ENCODE data around the gene HMGCR.

DNA sequence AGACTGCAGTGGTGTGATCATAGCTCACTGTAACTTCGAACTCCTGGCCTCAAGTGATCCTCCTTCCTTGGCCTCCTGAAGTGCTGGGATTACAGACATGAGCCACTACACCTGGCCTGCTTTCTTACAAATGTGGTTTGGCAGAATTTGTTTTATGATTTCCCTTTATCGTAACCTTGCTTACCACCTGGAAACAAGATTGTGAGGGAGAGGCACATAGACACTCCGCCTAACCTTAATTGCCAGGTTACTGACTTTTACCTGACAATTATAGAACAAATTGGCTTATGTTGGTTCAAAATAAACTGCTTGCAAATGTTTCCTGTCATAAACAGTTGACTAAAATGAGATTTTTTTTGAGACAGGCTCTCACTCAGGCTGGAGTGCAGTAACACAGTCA is 26.8 kb upstream of the HMGCR start:
- TF ChIP-seq, protein P1, sequence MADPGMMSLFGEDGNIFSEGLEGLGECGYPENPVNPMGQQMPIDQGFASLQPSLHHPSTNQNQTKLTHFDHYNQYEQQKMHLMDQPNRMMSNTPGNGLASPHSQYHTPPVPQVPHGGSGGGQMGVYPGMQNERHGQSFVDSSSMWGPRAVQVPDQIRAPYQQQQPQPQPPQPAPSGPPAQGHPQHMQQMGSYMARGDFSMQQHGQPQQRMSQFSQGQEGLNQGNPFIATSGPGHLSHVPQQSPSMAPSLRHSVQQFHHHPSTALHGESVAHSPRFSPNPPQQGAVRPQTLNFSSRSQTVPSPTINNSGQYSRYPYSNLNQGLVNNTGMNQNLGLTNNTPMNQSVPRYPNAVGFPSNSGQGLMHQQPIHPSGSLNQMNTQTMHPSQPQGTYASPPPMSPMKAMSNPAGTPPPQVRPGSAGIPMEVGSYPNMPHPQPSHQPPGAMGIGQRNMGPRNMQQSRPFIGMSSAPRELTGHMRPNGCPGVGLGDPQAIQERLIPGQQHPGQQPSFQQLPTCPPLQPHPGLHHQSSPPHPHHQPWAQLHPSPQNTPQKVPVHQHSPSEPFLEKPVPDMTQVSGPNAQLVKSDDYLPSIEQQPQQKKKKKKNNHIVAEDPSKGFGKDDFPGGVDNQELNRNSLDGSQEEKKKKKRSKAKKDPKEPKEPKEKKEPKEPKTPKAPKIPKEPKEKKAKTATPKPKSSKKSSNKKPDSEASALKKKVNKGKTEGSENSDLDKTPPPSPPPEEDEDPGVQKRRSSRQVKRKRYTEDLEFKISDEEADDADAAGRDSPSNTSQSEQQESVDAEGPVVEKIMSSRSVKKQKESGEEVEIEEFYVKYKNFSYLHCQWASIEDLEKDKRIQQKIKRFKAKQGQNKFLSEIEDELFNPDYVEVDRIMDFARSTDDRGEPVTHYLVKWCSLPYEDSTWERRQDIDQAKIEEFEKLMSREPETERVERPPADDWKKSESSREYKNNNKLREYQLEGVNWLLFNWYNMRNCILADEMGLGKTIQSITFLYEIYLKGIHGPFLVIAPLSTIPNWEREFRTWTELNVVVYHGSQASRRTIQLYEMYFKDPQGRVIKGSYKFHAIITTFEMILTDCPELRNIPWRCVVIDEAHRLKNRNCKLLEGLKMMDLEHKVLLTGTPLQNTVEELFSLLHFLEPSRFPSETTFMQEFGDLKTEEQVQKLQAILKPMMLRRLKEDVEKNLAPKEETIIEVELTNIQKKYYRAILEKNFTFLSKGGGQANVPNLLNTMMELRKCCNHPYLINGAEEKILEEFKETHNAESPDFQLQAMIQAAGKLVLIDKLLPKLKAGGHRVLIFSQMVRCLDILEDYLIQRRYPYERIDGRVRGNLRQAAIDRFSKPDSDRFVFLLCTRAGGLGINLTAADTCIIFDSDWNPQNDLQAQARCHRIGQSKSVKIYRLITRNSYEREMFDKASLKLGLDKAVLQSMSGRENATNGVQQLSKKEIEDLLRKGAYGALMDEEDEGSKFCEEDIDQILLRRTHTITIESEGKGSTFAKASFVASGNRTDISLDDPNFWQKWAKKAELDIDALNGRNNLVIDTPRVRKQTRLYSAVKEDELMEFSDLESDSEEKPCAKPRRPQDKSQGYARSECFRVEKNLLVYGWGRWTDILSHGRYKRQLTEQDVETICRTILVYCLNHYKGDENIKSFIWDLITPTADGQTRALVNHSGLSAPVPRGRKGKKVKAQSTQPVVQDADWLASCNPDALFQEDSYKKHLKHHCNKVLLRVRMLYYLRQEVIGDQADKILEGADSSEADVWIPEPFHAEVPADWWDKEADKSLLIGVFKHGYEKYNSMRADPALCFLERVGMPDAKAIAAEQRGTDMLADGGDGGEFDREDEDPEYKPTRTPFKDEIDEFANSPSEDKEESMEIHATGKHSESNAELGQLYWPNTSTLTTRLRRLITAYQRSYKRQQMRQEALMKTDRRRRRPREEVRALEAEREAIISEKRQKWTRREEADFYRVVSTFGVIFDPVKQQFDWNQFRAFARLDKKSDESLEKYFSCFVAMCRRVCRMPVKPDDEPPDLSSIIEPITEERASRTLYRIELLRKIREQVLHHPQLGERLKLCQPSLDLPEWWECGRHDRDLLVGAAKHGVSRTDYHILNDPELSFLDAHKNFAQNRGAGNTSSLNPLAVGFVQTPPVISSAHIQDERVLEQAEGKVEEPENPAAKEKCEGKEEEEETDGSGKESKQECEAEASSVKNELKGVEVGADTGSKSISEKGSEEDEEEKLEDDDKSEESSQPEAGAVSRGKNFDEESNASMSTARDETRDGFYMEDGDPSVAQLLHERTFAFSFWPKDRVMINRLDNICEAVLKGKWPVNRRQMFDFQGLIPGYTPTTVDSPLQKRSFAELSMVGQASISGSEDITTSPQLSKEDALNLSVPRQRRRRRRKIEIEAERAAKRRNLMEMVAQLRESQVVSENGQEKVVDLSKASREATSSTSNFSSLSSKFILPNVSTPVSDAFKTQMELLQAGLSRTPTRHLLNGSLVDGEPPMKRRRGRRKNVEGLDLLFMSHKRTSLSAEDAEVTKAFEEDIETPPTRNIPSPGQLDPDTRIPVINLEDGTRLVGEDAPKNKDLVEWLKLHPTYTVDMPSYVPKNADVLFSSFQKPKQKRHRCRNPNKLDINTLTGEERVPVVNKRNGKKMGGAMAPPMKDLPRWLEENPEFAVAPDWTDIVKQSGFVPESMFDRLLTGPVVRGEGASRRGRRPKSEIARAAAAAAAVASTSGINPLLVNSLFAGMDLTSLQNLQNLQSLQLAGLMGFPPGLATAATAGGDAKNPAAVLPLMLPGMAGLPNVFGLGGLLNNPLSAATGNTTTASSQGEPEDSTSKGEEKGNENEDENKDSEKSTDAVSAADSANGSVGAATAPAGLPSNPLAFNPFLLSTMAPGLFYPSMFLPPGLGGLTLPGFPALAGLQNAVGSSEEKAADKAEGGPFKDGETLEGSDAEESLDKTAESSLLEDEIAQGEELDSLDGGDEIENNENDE (IDR thresholded peaks at IDR 0.05; ENCODE audit: low read depth, low read length): no peak
- no peak for TF ChIP-seq ZNF253 (CRISPR knock-in tag; conservative IDR thresholded peaks at IDR 0.05)
- no peak for TF ChIP-seq EGR1 (conservative IDR thresholded peaks at IDR 0.05)
- TF ChIP-seq CBFA2T2 (conservative IDR thresholded peaks at IDR 0.05): no peak
- TF ChIP-seq GABPB1 (CRISPR knock-in tag; IDR thresholded peaks at IDR 0.05): no peak
- TF ChIP-seq, protein P2, sequence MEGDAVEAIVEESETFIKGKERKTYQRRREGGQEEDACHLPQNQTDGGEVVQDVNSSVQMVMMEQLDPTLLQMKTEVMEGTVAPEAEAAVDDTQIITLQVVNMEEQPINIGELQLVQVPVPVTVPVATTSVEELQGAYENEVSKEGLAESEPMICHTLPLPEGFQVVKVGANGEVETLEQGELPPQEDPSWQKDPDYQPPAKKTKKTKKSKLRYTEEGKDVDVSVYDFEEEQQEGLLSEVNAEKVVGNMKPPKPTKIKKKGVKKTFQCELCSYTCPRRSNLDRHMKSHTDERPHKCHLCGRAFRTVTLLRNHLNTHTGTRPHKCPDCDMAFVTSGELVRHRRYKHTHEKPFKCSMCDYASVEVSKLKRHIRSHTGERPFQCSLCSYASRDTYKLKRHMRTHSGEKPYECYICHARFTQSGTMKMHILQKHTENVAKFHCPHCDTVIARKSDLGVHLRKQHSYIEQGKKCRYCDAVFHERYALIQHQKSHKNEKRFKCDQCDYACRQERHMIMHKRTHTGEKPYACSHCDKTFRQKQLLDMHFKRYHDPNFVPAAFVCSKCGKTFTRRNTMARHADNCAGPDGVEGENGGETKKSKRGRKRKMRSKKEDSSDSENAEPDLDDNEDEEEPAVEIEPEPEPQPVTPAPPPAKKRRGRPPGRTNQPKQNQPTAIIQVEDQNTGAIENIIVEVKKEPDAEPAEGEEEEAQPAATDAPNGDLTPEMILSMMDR (IDR thresholded peaks at IDR 0.05 in 2 of 3, conservative IDR thresholded peaks at IDR 0.05 in 1 of 3; ENCODE audit: insufficient read depth in 2 of 3, low read depth in 1 of 3, low read length in 3 of 3): no peak

Data from K562 (cell line).